B cell (primary cell): ENCODE measurements around the gene STON1. TPM values are rescaled to one million over a fixed set of nuclear protein-coding genes. Genes with fewer than 3 reads are reported as not detected.

Source experiments
- ATAC-seq: fragments of 200-7000 bp; cut with Tn5 transposase; one replicate; pipeline ENCODE4 v1.10.0; 2021; ENCODE audit warnings: low read depth, mild to moderate bottlenecking, moderate number of reproducible peaks, moderate library complexity
- CTCF ChIA-PET: fragments of 350-600 bp; sonication (Branson Sonifier 250); formaldehyde crosslinking; loops from one replicate; lab custom pipeline; 2021; ENCODE audit warnings: antibody characterized with exemption, inconsistent platforms; lab: Charles Lee
- POLR2A ChIA-PET: fragments of 350-600 bp; sonication (Branson Sonifier 250); formaldehyde crosslinking; loops from one replicate; lab custom pipeline; 2021; ENCODE audit warnings: antibody characterized with exemption; lab: Charles Lee
- DNase-seq: peaks from one replicate; pipeline ENCODE4 v3.0.0; 2013
- H2AFZ ChIP-seq: 2 replicates; pipeline ENCODE4 v1.6.1; 2012; ENCODE audit warnings: mild to moderate bottlenecking, low read depth, low read length; ENCODE audit not compliant: insufficient read depth, poor library complexity, severe bottlenecking
- H3K27ac ChIP-seq, 2 donors: 1 replicate in 1 of 2; 2 replicates in 1 of 2; pipeline ENCODE4 v1.5.1; 2012 to 2013; ENCODE audit warnings: low read length in 2 of 2, mild to moderate bottlenecking in 2 of 2, moderate library complexity in 1 of 2
- H3K27me3 ChIP-seq, 4 experiments: fragments of 200-600 bp in 1 of 4; sonication (generic) in 1 of 4; replicated peaks in 1 of 4; 1 replicate in 2 of 4; 2 replicates in 2 of 4; pipeline versions ENCODE4 v1.6.1 to v1.7.0; 2013 to 2016; ENCODE audit warnings: low read length in 3 of 4, mild to moderate bottlenecking in 2 of 4, mixed read lengths in 1 of 4, moderate library complexity in 1 of 4; ENCODE audit not compliant: insufficient read depth in 4 of 4, control insufficient read depth in 3 of 4; ENCODE audit errors: control extremely low read depth in 1 of 4
- H3K36me3 ChIP-seq, 2 experiments: replicated peaks in 1 of 2; 1 replicate in 1 of 2; 2 replicates in 1 of 2; pipeline versions ENCODE4 v1.6.1 to v1.7.1; 2013; ENCODE audit warnings: low read length in 1 of 2; ENCODE audit not compliant: insufficient read depth in 2 of 2, control insufficient read depth in 1 of 2; ENCODE audit errors: control extremely low read depth in 1 of 2, extremely low read depth in 1 of 2
- H3K4me1 ChIP-seq, 2 donors: fragments of 200-600 bp in 1 of 2; sonication (generic) in 1 of 2; 1 replicate in 1 of 2; 2 replicates in 1 of 2; pipeline versions ENCODE4 v1.5.1 to v1.6.1; 2013 to 2017; ENCODE audit warnings: low read length in 2 of 2; ENCODE audit not compliant: control insufficient read depth in 2 of 2, insufficient read depth in 2 of 2
- H3K4me2 ChIP-seq: replicated peaks from 2 replicates; pipeline ENCODE3; 2012; ENCODE audit warnings: mild to moderate bottlenecking, low read depth, low read length; ENCODE audit not compliant: poor library complexity, severe bottlenecking
- H3K4me3 ChIP-seq, 5 experiments: fragments of 200-600 bp in 1 of 5; sonication (generic) in 1 of 5; 1 replicate in 3 of 5; 2 replicates in 2 of 5; pipeline versions ENCODE4 v1.5.1 to v1.7.0; 2011 to 2016; ENCODE audit warnings: low read length in 4 of 5, mild to moderate bottlenecking in 4 of 5, low read depth in 2 of 5, control low read depth in 1 of 5, moderate library complexity in 1 of 5; ENCODE audit not compliant: insufficient read depth in 1 of 5; ENCODE audit errors: control extremely low read depth in 1 of 5, extremely low read depth in 1 of 5
- H3K79me2 ChIP-seq: fragments of 200-600 bp; sonication (generic); one replicate; pipeline ENCODE4 v1.6.0; 2016; ENCODE audit warnings: low read length; ENCODE audit not compliant: control insufficient read depth, insufficient read depth
- H3K9ac ChIP-seq: fragments of 200-600 bp; sonication (generic); 2 replicates; pipeline ENCODE4 v1.6.1; 2017; ENCODE audit warnings: mild to moderate bottlenecking, low read length, moderate library complexity
- H3K9me3 ChIP-seq, 3 donors: one replicate each; pipeline versions ENCODE4 v1.6.1 to v1.7.1; 2013; ENCODE audit warnings: low read length in 2 of 3; ENCODE audit not compliant: control insufficient read depth in 2 of 3, insufficient read depth in 1 of 3; ENCODE audit errors: control extremely low read depth in 1 of 3
- H4K20me1 ChIP-seq: 2 replicates; pipeline ENCODE4 v1.6.0; 2012; ENCODE audit warnings: mild to moderate bottlenecking, low read length; ENCODE audit not compliant: insufficient read depth, control insufficient read depth, poor library complexity, severe bottlenecking
- H3K27ac Mint-ChIP-seq: one replicate; pipeline ENCODE4 v1.8.0; 2021; ENCODE audit warnings: mixed read lengths
- H3K27me3 Mint-ChIP-seq: one replicate; pipeline ENCODE4 v1.8.0; 2021; ENCODE audit warnings: mixed read lengths
- H3K4me1 Mint-ChIP-seq: one replicate; pipeline ENCODE4 v1.8.0; 2021; ENCODE audit warnings: mixed read lengths
- H3K4me3 Mint-ChIP-seq: one replicate; pipeline ENCODE4 v1.8.0; 2021; ENCODE audit warnings: mixed read lengths
- H3K9me3 Mint-ChIP-seq: one replicate; pipeline ENCODE4 v1.8.0; 2022; ENCODE audit warnings: mixed read lengths; ENCODE audit not compliant: insufficient read depth
- EZH2 ChIP-seq: IDR thresholded peaks from 2 replicates; pipeline ENCODE4 v1.6.1; 2012; ENCODE audit warnings: borderline replicate concordance, low read depth, mild to moderate bottlenecking, moderate library complexity, low read length; ENCODE audit not compliant: insufficient read depth, poor library complexity, severe bottlenecking
- WGBS: methylation state at CpG from one replicate; pipeline ENCODE4 v1.1.5; 2013; ENCODE audit warnings: missing lambda C conversion rate; ENCODE audit not compliant: insufficient coverage; 5-methylcytosine and 5-hydroxymethylcytosine counted together
- intact Hi-C: fragments of 100-400 bp; cut with micrococcal nuclease; formaldehyde crosslinking; loops from one replicate; pipeline ENCODE4 v1.10.0; 2022
- polyA plus RNA-seq: library from polyadenylated mRNA; depleted of rRNA; stranded (reverse); fragments of >200 nt; gene quantifications from 2 replicates; pipeline ENCODE4 v1.2.3, GENCODE V29; 2012
- total RNA-seq, 2 donors: library from RNA; stranded (reverse); fragments of 120-200 nt in 1 of 2; gene quantifications; 1 replicate in 1 of 2; 2 replicates in 1 of 2; pipeline versions ENCODE4 v1.2.3 to v1.2.4, GENCODE V29; 2013 to 2022
- TF ChIP-seq, protein P1 (sequence below): fragments of 200-600 bp; IDR thresholded peaks from one replicate; pipeline ENCODE4 v1.8.0; 2022; ENCODE audit warnings: antibody characterized with exemption, mild to moderate bottlenecking

STON1 gene
- total and polyA plus RNA-seq, 2 donors (not counting 1 experiment from before 2014, with no cell fraction given), result 0.46 to 2.0 TPM

DNA sequence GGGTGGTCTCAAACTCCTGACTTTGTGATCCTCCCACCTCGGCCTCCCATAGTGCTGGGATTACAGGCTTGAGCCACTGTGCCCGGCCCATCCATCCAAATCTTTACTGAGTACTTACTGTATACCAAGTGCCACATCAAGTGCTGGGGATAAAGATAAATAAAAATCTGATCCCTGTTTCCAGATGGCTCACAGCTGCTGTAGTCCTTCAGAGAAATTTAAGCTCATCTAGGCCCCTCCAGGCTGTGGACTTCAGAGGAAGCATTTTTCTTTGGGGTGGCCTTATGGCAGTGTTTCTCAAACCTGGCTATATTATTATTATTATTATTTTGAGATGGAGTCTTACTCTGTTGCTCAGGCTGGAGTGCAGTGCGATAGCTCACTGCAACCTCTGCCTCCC, 54.0 kb downstream of the STON1 start:
- Mint-ChIP-seq H3K9me3 (no peaks in the 10 kb centered on the region), H3K4me1 (no peaks in the 10 kb centered on the region), H3K27ac (no peak overlapping the region), H3K4me3 (no peak overlapping the region), H3K27me3 (peaks cover 20% of the 10 kb centered on the region)
- no peak overlapping the region for H2AFZ ChIP-seq
- DNase-seq (no peak), ATAC-seq (no peak)
- POLR2A ChIA-PET, result no interaction called here
- peaks cover 0 to 6% (median 0%) of the 10 kb centered on the region in 4 experiments for H3K27me3 ChIP-seq
- no peak overlapping the region for H3K4me3 ChIP-seq
- H3K27ac ChIP-seq, result no peak overlapping the region
- H3K9ac ChIP-seq, result no peak overlapping the region
- no peaks in the 10 kb centered on the region for H3K9me3 ChIP-seq
- WGBS, result 80% methylated on average over 1 of the region's 3 CpGs
- H4K20me1 ChIP-seq, result no peaks in the 10 kb centered on the region
- no peaks in the 10 kb centered on the region for H3K36me3 ChIP-seq
- no peak overlapping the region for H3K4me2 ChIP-seq
- no peaks in the 10 kb centered on the region for H3K4me1 ChIP-seq
- CTCF ChIA-PET, result no interaction called here
- intact Hi-C loops, result no loop called here
- H3K79me2 ChIP-seq, result no peaks in the 10 kb centered on the region
- TF ChIP-seq, protein P1, sequence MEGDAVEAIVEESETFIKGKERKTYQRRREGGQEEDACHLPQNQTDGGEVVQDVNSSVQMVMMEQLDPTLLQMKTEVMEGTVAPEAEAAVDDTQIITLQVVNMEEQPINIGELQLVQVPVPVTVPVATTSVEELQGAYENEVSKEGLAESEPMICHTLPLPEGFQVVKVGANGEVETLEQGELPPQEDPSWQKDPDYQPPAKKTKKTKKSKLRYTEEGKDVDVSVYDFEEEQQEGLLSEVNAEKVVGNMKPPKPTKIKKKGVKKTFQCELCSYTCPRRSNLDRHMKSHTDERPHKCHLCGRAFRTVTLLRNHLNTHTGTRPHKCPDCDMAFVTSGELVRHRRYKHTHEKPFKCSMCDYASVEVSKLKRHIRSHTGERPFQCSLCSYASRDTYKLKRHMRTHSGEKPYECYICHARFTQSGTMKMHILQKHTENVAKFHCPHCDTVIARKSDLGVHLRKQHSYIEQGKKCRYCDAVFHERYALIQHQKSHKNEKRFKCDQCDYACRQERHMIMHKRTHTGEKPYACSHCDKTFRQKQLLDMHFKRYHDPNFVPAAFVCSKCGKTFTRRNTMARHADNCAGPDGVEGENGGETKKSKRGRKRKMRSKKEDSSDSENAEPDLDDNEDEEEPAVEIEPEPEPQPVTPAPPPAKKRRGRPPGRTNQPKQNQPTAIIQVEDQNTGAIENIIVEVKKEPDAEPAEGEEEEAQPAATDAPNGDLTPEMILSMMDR, result no peak
- no peak for TF ChIP-seq EZH2

DNA sequence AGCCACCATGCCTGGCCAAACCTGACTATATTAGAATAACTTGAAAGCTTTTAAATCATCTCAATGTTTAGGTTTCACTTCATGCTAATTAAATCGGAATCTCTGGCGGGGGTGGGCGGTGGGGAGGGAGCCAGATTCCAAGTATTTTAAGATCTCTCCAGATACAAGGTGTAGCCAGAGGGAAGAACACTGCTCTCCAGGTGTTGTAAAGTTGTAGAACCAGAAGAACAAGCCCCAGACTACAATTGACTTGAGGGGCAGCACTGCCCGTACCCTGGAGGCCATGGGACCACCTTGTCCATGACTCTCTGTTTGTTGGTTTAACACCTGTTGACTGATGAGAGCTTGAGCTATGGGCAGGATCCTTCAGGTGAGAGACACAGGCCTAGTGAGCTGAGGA, 54.6 kb downstream of the STON1 start:
- DNase-seq (no peak), ATAC-seq (no peak)
- Mint-ChIP-seq H3K27ac (no peak overlapping the region), H3K27me3 (peaks cover 20% of the 10 kb centered on the region), H3K4me3 (no peak overlapping the region), H3K9me3 (no peaks in the 10 kb centered on the region), H3K4me1 (no peaks in the 10 kb centered on the region)
- Histone ChIP-seq H3K4me1 (no peaks in the 10 kb centered on the region), H3K4me3 (no peak overlapping the region), H3K4me2 (no peak overlapping the region), H3K79me2 (no peaks in the 10 kb centered on the region), H3K9ac (no peak overlapping the region), H4K20me1 (no peaks in the 10 kb centered on the region), H3K36me3 (no peaks in the 10 kb centered on the region), H3K27me3 (peaks cover 0 to 6% (median 0%) of the 10 kb centered on the region in 4 experiments), H3K27ac (no peak overlapping the region), H2AFZ (no peak overlapping the region), H3K9me3 (no peaks in the 10 kb centered on the region)
- no peak for TF ChIP-seq EZH2
- TF ChIP-seq, protein P1, result no peak
- 95% methylated on average over 4 of the region's 4 CpGs for WGBS
- intact Hi-C loops, result no loop called here
- POLR2A ChIA-PET, result no interaction called here
- CTCF ChIA-PET, result no interaction called here
